ENCODE results near the gene GET4.

DNA sequence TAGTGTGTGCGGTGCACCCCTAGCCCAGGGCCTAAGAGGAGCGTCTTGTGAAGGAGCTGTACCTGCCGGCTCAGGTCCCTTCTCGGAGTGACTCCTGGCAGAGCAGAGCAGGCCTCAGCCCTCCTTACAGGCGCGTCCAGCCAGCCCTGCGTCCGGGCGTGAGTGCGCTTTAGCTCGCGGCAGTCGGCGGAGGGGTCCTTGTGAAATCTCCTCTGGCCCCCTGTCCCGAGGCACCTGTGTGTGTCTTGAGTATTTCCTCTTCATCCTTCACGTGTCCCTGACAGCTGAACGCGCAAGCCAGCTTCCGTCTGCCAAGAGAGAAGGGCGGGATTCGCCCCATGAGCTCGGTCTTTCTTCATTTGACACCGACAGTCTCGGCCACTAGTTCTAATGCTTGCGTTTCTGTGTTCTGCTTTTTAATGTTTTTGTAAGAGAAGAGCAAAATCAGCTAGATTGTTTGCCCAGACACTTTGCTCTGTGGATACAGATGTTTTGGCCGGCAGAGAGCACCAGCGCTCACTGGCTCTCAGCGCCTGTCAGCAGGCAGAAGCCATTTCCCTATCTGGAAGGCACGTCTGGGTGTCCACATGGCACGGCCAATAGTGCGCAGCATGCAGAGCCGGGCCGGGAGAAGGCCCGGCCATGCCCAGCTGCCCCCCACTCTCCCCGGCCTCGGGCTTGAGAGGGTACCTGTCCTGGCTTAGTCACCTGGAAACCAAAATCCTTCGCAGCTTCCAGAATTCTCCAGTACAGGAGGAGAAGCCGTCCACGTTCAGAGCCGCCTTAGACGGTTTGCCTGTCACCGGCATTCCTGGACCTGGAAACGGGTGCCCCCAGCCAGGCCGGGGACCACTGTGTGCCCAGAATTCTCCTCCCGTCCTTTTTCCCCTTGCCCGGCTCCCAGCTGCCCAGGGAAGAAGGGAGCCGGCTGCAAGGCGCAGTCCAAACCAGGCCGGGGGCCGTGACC is 7.0 kb downstream of the GET4 start:
- TF ChIP-seq ELF1 (IDR thresholded peaks at IDR 0.05) (no peak), EZH2phosphoT487 (IDR thresholded peaks at IDR 0.05; ENCODE audit: borderline replicate concordance, low read depth) (no peak)
- TF ChIP-seq, protein P1, sequence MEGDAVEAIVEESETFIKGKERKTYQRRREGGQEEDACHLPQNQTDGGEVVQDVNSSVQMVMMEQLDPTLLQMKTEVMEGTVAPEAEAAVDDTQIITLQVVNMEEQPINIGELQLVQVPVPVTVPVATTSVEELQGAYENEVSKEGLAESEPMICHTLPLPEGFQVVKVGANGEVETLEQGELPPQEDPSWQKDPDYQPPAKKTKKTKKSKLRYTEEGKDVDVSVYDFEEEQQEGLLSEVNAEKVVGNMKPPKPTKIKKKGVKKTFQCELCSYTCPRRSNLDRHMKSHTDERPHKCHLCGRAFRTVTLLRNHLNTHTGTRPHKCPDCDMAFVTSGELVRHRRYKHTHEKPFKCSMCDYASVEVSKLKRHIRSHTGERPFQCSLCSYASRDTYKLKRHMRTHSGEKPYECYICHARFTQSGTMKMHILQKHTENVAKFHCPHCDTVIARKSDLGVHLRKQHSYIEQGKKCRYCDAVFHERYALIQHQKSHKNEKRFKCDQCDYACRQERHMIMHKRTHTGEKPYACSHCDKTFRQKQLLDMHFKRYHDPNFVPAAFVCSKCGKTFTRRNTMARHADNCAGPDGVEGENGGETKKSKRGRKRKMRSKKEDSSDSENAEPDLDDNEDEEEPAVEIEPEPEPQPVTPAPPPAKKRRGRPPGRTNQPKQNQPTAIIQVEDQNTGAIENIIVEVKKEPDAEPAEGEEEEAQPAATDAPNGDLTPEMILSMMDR (IDR thresholded peaks at IDR 0.05) = no peak
